Kidney (tissue), 14 donors: ENCODE results near the gene PPT2. TPM values are rescaled to one million over a fixed set of nuclear protein-coding genes. Genes with fewer than 3 reads are reported as not detected.
A peak's percentile ranks its signal among the peaks of the same experiment; 100 is the strongest.

Source experiments
- DNase-seq, 5 donors: peaks; one replicate each; pipeline ENCODE4 v3.0.0-alpha.2; 2013 to 2020
- FAIRE-seq: peaks from 2 replicates; lab custom pipeline; 2012; peaks lifted over from hg19 to GRCh38; lab: Jason Lieb, UNC
- H3K27ac ChIP-seq, 2 donors: one replicate each; pipeline ENCODE4 v1.7.0; 2013; ENCODE audit warnings: low read depth in 2 of 2, low read length in 2 of 2, inconsistent platforms in 1 of 2
- H3K27me3 ChIP-seq: one replicate; pipeline ENCODE4 v1.7.1; 2013; ENCODE audit warnings: low read length, inconsistent platforms; ENCODE audit not compliant: control insufficient read depth, insufficient read depth
- H3K36me3 ChIP-seq, 3 donors: one replicate each; pipeline versions ENCODE4 v1.7.0 to v1.7.1; 2013; ENCODE audit warnings: low read length in 3 of 3, control low read depth in 1 of 3, inconsistent platforms in 1 of 3; ENCODE audit not compliant: insufficient read depth in 3 of 3, control insufficient read depth in 2 of 3
- H3K4me1 ChIP-seq, 3 donors: one replicate each; pipeline versions ENCODE4 v1.7.0 to v1.7.1; 2013; ENCODE audit warnings: low read length in 3 of 3, inconsistent platforms in 1 of 3, low read depth in 1 of 3; ENCODE audit not compliant: control insufficient read depth in 2 of 3, insufficient read depth in 2 of 3
- H3K4me3 ChIP-seq, 3 donors: one replicate each; pipeline versions ENCODE4 v1.7.0 to v1.8.1; 2013; ENCODE audit warnings: low read length in 3 of 3, control low read depth in 1 of 3, inconsistent platforms in 1 of 3
- H3K9ac ChIP-seq, 3 donors: one replicate each; pipeline versions ENCODE4 v1.7.0 to v1.7.1; 2013; ENCODE audit warnings: low read length in 3 of 3, control low read depth in 1 of 3, inconsistent platforms in 1 of 3
- H3K9me3 ChIP-seq, 3 donors: one replicate each; pipeline versions ENCODE4 v1.7.0 to v1.7.1; 2013; ENCODE audit warnings: low read length in 3 of 3, control low read depth in 1 of 3, inconsistent platforms in 1 of 3; ENCODE audit not compliant: control insufficient read depth in 2 of 3, insufficient read depth in 1 of 3
- intact Hi-C: fragments of 100-400 bp; cut with DNase I; formaldehyde crosslinking; loops from one replicate; pipeline ENCODE4 v1.11.1; 2022
- polyA plus RNA-seq: library from polyadenylated mRNA; stranded (reverse); fragments of 350-450 nt; fragmentation: Illumina TruSeq; extraction: RNeasy Lipid Tissue Mini Kit (QIAGEN cat#74804); gene quantifications from one replicate; pipeline ENCODE4 v1.2.3, GENCODE V29; 2014; ENCODE audit warnings: low read depth, low replicate concordance; ENCODE audit not compliant: insufficient read depth
- total RNA-seq: library from RNA; stranded (reverse); fragmentation: NEBNext Ultra II Directional; extraction: Animal tissue kit (Norgen Biotek cat#: 25700); gene quantifications from one replicate; pipeline ENCODE4 v1.2.1, GENCODE V29; 2021
- TF ChIP-seq, protein P1 (sequence below): IDR thresholded peaks from 3 replicates; pipeline ENCODE4 v1.5.1; 2012; ENCODE audit warnings: mild to moderate bottlenecking, moderate library complexity, borderline replicate concordance; ENCODE audit not compliant: insufficient read depth; ENCODE audit errors: extremely low read depth
- donor health status: control.
- donor health status: control.
- donor health status: control.
- donor health status: control.
- donor health status: control.
- donor health status: DM: yes; HTN: yes; CAD: no.
- donor health status: Normal renal cell carcinoma (clear cell type).

Gene PPT2
- total and polyA plus RNA-seq, 2 donors from 2014 or later: 20.3 to 23.0 TPM

DNA sequence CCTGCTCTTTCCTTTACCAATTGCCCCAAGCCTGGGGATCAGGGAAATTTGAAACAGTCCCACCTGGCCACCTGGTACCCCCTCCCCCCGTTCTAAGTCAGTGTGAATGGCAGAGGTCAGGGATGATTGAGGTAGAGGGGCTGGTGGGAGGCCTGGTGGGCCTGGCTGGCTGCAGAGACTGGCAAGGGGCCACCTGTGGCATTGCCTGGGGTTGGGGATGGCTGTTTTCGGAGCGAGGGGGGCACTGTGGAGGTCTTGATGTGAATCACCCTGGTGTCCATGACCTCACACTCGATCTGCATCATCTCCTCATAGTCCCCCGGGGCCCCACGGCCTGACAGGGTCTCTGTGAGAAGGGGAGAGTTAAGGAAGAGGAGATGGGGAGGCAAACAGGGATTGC, 38.3 kb upstream of the PPT2 start:
- DNase-seq (no peak), FAIRE-seq (no peak)
- H3K36me3 ChIP-seq: peaks cover 7 to 45% (median 26%) of the 10 kb centered on the region in 3 donors
- intact Hi-C loops: no loop called here
- TF ChIP-seq, protein P1, sequence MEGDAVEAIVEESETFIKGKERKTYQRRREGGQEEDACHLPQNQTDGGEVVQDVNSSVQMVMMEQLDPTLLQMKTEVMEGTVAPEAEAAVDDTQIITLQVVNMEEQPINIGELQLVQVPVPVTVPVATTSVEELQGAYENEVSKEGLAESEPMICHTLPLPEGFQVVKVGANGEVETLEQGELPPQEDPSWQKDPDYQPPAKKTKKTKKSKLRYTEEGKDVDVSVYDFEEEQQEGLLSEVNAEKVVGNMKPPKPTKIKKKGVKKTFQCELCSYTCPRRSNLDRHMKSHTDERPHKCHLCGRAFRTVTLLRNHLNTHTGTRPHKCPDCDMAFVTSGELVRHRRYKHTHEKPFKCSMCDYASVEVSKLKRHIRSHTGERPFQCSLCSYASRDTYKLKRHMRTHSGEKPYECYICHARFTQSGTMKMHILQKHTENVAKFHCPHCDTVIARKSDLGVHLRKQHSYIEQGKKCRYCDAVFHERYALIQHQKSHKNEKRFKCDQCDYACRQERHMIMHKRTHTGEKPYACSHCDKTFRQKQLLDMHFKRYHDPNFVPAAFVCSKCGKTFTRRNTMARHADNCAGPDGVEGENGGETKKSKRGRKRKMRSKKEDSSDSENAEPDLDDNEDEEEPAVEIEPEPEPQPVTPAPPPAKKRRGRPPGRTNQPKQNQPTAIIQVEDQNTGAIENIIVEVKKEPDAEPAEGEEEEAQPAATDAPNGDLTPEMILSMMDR: no peak
- no peak overlapping the region for H3K4me3 ChIP-seq
- H3K27ac ChIP-seq: no peak overlapping the region
- H3K4me1 ChIP-seq: peaks cover 6 to 21% (median 11%) of the 10 kb centered on the region in 3 donors
- H3K9ac ChIP-seq: no peak overlapping the region
- no peaks in the 10 kb centered on the region for H3K27me3 ChIP-seq
- no peaks in the 10 kb centered on the region for H3K9me3 ChIP-seq

- FAIRE-seq (no peak), DNase-seq (no peak)
- Histone ChIP-seq H3K27ac (no peak overlapping the region), H3K9me3 (no peaks in the 10 kb centered on the region), H3K4me1 (peaks cover 6 to 17% (median 11%) of the 10 kb centered on the region in 3 donors), H3K4me3 (no peak overlapping the region), H3K9ac (no peak overlapping the region), H3K27me3 (no peaks in the 10 kb centered on the region), H3K36me3 (peaks cover 9 to 55% (median 35%) of the 10 kb centered on the region in 3 donors)
- intact Hi-C loops: no loop called here
- TF ChIP-seq, protein P1: peak; percentile 14
These were observed 37.3 kb upstream of the PPT2 start for GRCh38 chr6:32116674-32117073.

GRCh38 chr6:32117461-32117860, 36.5 kb upstream of the PPT2 start:
- H3K9me3 ChIP-seq: no peaks in the 10 kb centered on the region
- TF ChIP-seq, protein P1: no peak
- peaks cover 9 to 61% (median 39%) of the 10 kb centered on the region in 3 donors for H3K36me3 ChIP-seq
- no peak overlapping the region for H3K27ac ChIP-seq
- intact Hi-C loops: no loop called here
- H3K27me3 ChIP-seq: no peaks in the 10 kb centered on the region
- FAIRE-seq (no peak), DNase-seq (no peak)
- H3K4me3 ChIP-seq: no peak overlapping the region
- H3K4me1 ChIP-seq: peaks cover 6 to 17% (median 11%) of the 10 kb centered on the region in 3 donors
- no peak overlapping the region for H3K9ac ChIP-seq
